ENCODE measurements around the gene VSTM2B. TPM values are rescaled to one million over a fixed set of nuclear protein-coding genes. Genes with fewer than 3 reads are reported as not detected.

VSTM2B gene
- polyA plus RNA-seq, 1 of the 3 experiments (the other 2 are of a cell fraction) = not detected

DNA sequence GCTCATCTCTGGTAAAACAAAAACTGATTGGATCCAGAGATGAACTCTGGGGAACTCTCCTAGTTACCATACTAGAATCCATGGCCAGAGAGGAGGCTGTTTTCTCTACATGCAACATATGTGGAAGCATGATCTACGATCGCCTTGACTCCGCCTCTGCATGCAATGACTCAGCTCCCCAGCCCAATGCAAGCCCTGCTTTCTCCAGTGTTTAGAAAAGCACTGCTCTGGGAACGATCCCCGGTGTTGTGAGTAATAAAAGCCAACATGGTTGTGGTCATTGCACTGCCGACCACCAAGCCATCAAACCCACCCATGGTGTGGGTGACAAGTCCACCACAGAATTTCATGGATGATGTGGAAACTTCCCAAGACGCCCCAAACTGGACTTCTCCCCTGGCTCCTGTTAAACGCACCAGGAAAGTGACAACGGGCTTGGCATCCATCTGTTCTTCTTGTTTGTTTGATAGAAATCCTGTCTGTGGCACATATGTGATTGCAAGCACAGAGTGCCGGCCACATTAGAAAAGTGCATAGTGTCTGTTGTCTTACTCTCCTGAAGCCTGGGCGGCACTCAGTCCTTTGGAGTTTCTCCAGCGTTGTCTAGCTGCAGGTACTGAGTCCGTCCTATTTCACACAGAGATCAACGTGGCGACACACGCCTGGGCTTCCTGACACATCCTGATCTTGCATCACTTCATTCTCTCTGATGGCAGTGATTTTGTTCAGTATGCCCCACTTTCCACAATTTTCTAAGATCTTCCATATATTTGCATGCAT lies 36.4 kb upstream of the VSTM2B start:
- CTCF ChIA-PET = interaction anchor here (2.4 to 2.5 kb wide), 2 partner anchors 11 to 39 kb away, joined by 9 to 10 read pairs; no protein-coding TSS in a partner anchor

DNA sequence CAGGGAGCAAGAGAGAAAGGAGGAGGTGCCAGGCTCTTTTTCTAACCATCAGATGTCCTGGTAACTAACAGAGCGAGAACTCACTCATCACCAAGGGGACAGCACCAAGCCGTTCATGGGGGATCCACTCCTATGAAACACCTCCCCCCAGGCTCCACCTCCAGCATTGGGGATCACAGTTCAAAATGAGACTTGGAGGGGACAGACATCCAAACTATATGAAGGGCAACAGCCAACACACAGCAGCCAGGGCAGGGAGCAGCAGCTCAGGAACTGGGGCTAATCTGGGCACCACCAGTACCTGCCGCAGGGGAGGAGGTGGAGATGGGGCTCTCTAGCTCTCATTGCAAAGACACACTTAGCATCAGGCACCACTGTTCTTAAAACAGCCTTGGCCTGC lies 34.3 kb upstream of the VSTM2B start:
- Histone ChIP-seq H3K4me3 (ENCODE audit: low read depth in 2 of 2, low read length in 1 of 2) (no peak overlapping the region), H3K4me1 (ENCODE audit: control insufficient read depth in 1 of 2, insufficient read depth in 2 of 2, low read depth in 1 of 2, low read length in 1 of 2) (no peaks in the 10 kb centered on the region), H3K9me3 (no peaks in the 10 kb centered on the region), H4K20me1 (ENCODE audit: insufficient read depth) (no peaks in the 10 kb centered on the region), H3K79me2 (ENCODE audit: insufficient read depth) (no peaks in the 10 kb centered on the region), H2AFZ (ENCODE audit: low read depth) (no peak overlapping the region), H3K36me3 (replicated peaks in 1 of 2; ENCODE audit: control insufficient read depth in 1 of 2, insufficient read depth in 2 of 2, low read length in 1 of 2) (no peaks in the 10 kb centered on the region), H3K27ac (ENCODE audit: low read depth in 2 of 2, low read length in 1 of 2) (no peak overlapping the region), H3K9me2 (no peaks in the 10 kb centered on the region), H3F3A (replicated peaks; ENCODE audit: insufficient read depth) (no peaks in the 10 kb centered on the region), H3K27me3 (ENCODE audit: insufficient read depth) (peaks cover 5% of the 10 kb centered on the region; the same call in 1 of the 2 replicates), H3K4me2 (no peak overlapping the region), H3K9ac (no peak overlapping the region)
- 5% methylated on average over 3 of the region's 3 CpGs for WGBS (ENCODE audit: low lambda C conversion rate)
- CTCF ChIA-PET = interaction anchor here (0.8 to 2.4 kb wide), 2 partner anchors 37 to 45 kb away, joined by 3 to 10 read pairs; no protein-coding TSS in a partner anchor
- POLR2A ChIA-PET = no interaction called here
- no peak for DNase-seq
- TF ChIP-seq, protein P1, sequence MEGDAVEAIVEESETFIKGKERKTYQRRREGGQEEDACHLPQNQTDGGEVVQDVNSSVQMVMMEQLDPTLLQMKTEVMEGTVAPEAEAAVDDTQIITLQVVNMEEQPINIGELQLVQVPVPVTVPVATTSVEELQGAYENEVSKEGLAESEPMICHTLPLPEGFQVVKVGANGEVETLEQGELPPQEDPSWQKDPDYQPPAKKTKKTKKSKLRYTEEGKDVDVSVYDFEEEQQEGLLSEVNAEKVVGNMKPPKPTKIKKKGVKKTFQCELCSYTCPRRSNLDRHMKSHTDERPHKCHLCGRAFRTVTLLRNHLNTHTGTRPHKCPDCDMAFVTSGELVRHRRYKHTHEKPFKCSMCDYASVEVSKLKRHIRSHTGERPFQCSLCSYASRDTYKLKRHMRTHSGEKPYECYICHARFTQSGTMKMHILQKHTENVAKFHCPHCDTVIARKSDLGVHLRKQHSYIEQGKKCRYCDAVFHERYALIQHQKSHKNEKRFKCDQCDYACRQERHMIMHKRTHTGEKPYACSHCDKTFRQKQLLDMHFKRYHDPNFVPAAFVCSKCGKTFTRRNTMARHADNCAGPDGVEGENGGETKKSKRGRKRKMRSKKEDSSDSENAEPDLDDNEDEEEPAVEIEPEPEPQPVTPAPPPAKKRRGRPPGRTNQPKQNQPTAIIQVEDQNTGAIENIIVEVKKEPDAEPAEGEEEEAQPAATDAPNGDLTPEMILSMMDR (IDR thresholded peaks at IDR 0.05) = no peak
- TF ChIP-seq EP300 (IDR thresholded peaks at IDR 0.05; ENCODE audit: borderline replicate concordance in 1 of 2, low read depth in 1 of 2, low read length in 1 of 2) = no peak
- TF ChIP-seq FOSL2 (IDR thresholded peaks at IDR 0.05; ENCODE audit: borderline replicate concordance, low read depth) = no peak
- TF ChIP-seq MEF2A (IDR thresholded peaks at IDR 0.05; ENCODE audit: borderline replicate concordance, low read depth) = no peak
- no peak for TF ChIP-seq NFIC (IDR thresholded peaks at IDR 0.05; ENCODE audit: borderline replicate concordance)
- no peak for TF ChIP-seq TCF12 (IDR thresholded peaks at IDR 0.05)
- TF ChIP-seq, protein P2, sequence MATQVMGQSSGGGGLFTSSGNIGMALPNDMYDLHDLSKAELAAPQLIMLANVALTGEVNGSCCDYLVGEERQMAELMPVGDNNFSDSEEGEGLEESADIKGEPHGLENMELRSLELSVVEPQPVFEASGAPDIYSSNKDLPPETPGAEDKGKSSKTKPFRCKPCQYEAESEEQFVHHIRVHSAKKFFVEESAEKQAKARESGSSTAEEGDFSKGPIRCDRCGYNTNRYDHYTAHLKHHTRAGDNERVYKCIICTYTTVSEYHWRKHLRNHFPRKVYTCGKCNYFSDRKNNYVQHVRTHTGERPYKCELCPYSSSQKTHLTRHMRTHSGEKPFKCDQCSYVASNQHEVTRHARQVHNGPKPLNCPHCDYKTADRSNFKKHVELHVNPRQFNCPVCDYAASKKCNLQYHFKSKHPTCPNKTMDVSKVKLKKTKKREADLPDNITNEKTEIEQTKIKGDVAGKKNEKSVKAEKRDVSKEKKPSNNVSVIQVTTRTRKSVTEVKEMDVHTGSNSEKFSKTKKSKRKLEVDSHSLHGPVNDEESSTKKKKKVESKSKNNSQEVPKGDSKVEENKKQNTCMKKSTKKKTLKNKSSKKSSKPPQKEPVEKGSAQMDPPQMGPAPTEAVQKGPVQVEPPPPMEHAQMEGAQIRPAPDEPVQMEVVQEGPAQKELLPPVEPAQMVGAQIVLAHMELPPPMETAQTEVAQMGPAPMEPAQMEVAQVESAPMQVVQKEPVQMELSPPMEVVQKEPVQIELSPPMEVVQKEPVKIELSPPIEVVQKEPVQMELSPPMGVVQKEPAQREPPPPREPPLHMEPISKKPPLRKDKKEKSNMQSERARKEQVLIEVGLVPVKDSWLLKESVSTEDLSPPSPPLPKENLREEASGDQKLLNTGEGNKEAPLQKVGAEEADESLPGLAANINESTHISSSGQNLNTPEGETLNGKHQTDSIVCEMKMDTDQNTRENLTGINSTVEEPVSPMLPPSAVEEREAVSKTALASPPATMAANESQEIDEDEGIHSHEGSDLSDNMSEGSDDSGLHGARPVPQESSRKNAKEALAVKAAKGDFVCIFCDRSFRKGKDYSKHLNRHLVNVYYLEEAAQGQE (IDR thresholded peaks at IDR 0.05; ENCODE audit: low read depth, low read length) = no peak

More for the DNA sequence above, 36.4 kb upstream of the VSTM2B start:
- Histone ChIP-seq H2AFZ (ENCODE audit: low read depth) (no peak overlapping the region), H3K27ac (ENCODE audit: low read depth in 2 of 2, low read length in 1 of 2) (no peak overlapping the region), H3K36me3 (replicated peaks in 1 of 2; ENCODE audit: control insufficient read depth in 1 of 2, insufficient read depth in 2 of 2, low read length in 1 of 2) (no peaks in the 10 kb centered on the region), H4K20me1 (ENCODE audit: insufficient read depth) (no peaks in the 10 kb centered on the region), H3K4me2 (no peak overlapping the region), H3K4me3 (ENCODE audit: low read depth in 2 of 2, low read length in 1 of 2) (no peak overlapping the region), H3K9me3 (no peaks in the 10 kb centered on the region), H3F3A (replicated peaks; ENCODE audit: insufficient read depth) (no peaks in the 10 kb centered on the region), H3K27me3 (ENCODE audit: insufficient read depth) (peaks cover 5% of the 10 kb centered on the region; the same call in 1 of the 2 replicates), H3K4me1 (ENCODE audit: control insufficient read depth in 1 of 2, insufficient read depth in 2 of 2, low read depth in 1 of 2, low read length in 1 of 2) (no peaks in the 10 kb centered on the region), H3K79me2 (ENCODE audit: insufficient read depth) (no peaks in the 10 kb centered on the region), H3K9me2 (no peaks in the 10 kb centered on the region), H3K9ac (no peak overlapping the region)
- POLR2A ChIA-PET = no interaction called here
- DNase-seq = no peak
- 10% methylated on average over 13 of the region's 16 CpGs for WGBS (ENCODE audit: low lambda C conversion rate)
- TF ChIP-seq TAF1 (IDR thresholded peaks at IDR 0.05; ENCODE audit: borderline replicate concordance, low read depth, low read length) (no peak), POLR2AphosphoS5 (IDR thresholded peaks at IDR 0.05; ENCODE audit: low read depth, low read length) (no peak), RFX5 (IDR thresholded peaks at IDR 0.05; ENCODE audit: low read length) (no peak)
- TF ChIP-seq, protein P2 (IDR thresholded peaks at IDR 0.05; ENCODE audit: low read depth, low read length) = no peak
- TF ChIP-seq, protein P3, sequence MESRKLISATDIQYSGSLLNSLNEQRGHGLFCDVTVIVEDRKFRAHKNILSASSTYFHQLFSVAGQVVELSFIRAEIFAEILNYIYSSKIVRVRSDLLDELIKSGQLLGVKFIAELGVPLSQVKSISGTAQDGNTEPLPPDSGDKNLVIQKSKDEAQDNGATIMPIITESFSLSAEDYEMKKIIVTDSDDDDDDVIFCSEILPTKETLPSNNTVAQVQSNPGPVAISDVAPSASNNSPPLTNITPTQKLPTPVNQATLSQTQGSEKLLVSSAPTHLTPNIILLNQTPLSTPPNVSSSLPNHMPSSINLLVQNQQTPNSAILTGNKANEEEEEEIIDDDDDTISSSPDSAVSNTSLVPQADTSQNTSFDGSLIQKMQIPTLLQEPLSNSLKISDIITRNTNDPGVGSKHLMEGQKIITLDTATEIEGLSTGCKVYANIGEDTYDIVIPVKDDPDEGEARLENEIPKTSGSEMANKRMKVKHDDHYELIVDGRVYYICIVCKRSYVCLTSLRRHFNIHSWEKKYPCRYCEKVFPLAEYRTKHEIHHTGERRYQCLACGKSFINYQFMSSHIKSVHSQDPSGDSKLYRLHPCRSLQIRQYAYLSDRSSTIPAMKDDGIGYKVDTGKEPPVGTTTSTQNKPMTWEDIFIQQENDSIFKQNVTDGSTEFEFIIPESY (IDR thresholded peaks at IDR 0.05; ENCODE audit: borderline replicate concordance, low read depth) = no peak
